GM12891 (cell line): ENCODE data around the gene ARMC12.

ENCODE experiments used
- DNase-seq: peaks from one replicate; pipeline ENCODE4 v3.0.0; 2011; ENCODE audit warnings: low spot score; ENCODE audit not compliant: insufficient read length
- FAIRE-seq: peaks from 2 replicates; lab custom pipeline; 2011; peaks lifted over from hg19 to GRCh38; lab: Jason Lieb, UNC
- PAX5 ChIP-seq: IDR thresholded peaks from 2 replicates; pipeline ENCODE4 v1.6.1; 2011; ENCODE audit warnings: low read length, moderate library complexity, mild to moderate bottlenecking; ENCODE audit not compliant: insufficient read depth, severe bottlenecking
- POLR2A ChIP-seq: IDR thresholded peaks from 2 replicates; pipeline ENCODE4 v1.6.1; 2011; ENCODE audit warnings: low read depth, low read length, control low read depth
- POLR2AphosphoS5 ChIP-seq: IDR thresholded peaks from 2 replicates; pipeline ENCODE4 v1.6.1; 2011; ENCODE audit warnings: low read depth, low read length, control low read depth
- POU2F2 ChIP-seq: IDR thresholded peaks from 2 replicates; pipeline ENCODE4 v1.6.1; 2011; ENCODE audit warnings: low read depth, mild to moderate bottlenecking, control low read depth, low read length, moderate library complexity
- SPI1 ChIP-seq: IDR thresholded peaks from 2 replicates; pipeline ENCODE4 v1.6.1; 2011; ENCODE audit warnings: low read depth, low read length, control low read depth
- TAF1 ChIP-seq: IDR thresholded peaks from 2 replicates; pipeline ENCODE4 v1.6.1; 2011; ENCODE audit warnings: low read depth, low read length, control low read depth

Gene ARMC12

GRCh38 chr6:35725721-35726438 is 11.0 kb upstream of the ARMC12 start:
- no peak for DNase-seq
- FAIRE-seq: no peak
- TF ChIP-seq POLR2A (no peak), POLR2AphosphoS5 (no peak), TAF1 (no peak), POU2F2 (no peak), PAX5 (no peak), SPI1 (peak; percentile 22; the same call in 1 of the 2 replicates)

GRCh38 chr6:35727231-35727934 is 9.4 kb upstream of the ARMC12 start:
- DNase-seq (peak; percentile 41), FAIRE-seq (no peak)
- no peak for TF ChIP-seq POLR2A
- TF ChIP-seq POLR2AphosphoS5: no peak
- TF ChIP-seq POU2F2: no peak
- TF ChIP-seq TAF1: no peak
- TF ChIP-seq PAX5: no peak

- no peak for TF ChIP-seq POLR2A
- no peak for TF ChIP-seq TAF1
- TF ChIP-seq PAX5: peak; percentile 4
- no peak for TF ChIP-seq POLR2AphosphoS5
- peak; percentile 84 for DNase-seq
- peak; percentile 92 for FAIRE-seq
Observed at GRCh38 chr6:35727935-35728682, 8.7 kb upstream of the ARMC12 start.

- FAIRE-seq: no peak
- TF ChIP-seq POLR2A: no peak
- no peak for TF ChIP-seq SPI1
- TF ChIP-seq POU2F2: no peak
- no peak for TF ChIP-seq POLR2AphosphoS5
- no peak for TF ChIP-seq TAF1
- no peak for TF ChIP-seq PAX5
- no peak for DNase-seq
Observed at GRCh38 chr6:35728683-35729678, 7.9 kb upstream of the ARMC12 start.

GRCh38 chr6:35729722-35730121 is 7.1 kb upstream of the ARMC12 start:
- TF ChIP-seq PAX5 (no peak), POLR2A (no peak), POLR2AphosphoS5 (no peak)
- DNase-seq (no peak), FAIRE-seq (no peak)

- DNase-seq (no peak), FAIRE-seq (no peak)
- TF ChIP-seq POLR2A: no peak
- TF ChIP-seq POLR2AphosphoS5: no peak
- no peak for TF ChIP-seq PAX5
- TF ChIP-seq SPI1: no peak
- TF ChIP-seq POU2F2: no peak
- TF ChIP-seq TAF1: no peak
Observed at GRCh38 chr6:35730745-35731413, 6.0 kb upstream of the ARMC12 start.

GRCh38 chr6:35731414-35731735 is 5.5 kb upstream of the ARMC12 start:
- DNase-seq (peak; percentile 88), FAIRE-seq (peak; percentile 90)
- TF ChIP-seq SPI1 (no peak), TAF1 (peak; percentile 20), POLR2AphosphoS5 (peak; percentile 75), POLR2A (peak; percentile 58)

- DNase-seq: peak; percentile 87
- FAIRE-seq: peak; percentile 86
Observed at GRCh38 chr6:35731736-35732532, 4.9 kb upstream of the ARMC12 start.

More at GRCh38 chr6:35731736-35732532, 4.9 kb upstream of the ARMC12 start:
- TF ChIP-seq POLR2A (peak; percentile 84), POLR2AphosphoS5 (peak; percentile 68; the same call in 1 of the 2 replicates), PAX5 (peak; percentile 3), SPI1 (no peak), TAF1 (peak; percentile 1; the same call in 1 of the 2 replicates), POU2F2 (no peak; the same call in 1 of the 2 replicates)
